ENCODE results near the gene PLPPR1.

DNA sequence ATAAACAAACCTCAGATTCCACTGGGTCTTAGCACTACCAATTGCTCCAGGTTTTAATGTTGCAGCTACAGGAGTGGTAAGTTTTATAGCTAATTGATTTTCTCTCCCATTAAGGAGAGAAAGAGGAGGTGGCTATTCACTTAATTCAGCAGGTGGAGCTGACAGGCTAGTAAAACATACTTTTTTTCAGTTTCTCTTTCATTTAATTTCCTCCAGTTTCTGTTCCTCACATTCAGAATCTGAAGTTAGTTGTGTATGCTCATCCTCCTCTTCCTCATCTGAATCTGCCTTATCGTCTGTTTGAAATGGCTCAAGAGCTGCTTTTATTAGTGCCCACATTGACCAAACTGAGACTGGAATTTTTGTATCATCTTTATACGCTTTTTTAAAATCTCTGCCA, 98.0 kb downstream of the PLPPR1 start:
- TF ChIP-seq CTCF (IDR thresholded peaks at IDR 0.05 in 2 of 3, conservative IDR thresholded peaks at IDR 0.05 in 1 of 3; ENCODE audit: borderline replicate concordance in 1 of 3, insufficient read depth in 1 of 3, low read depth in 2 of 3, low read length in 2 of 3) (no peak), ZNF274 (IDR thresholded peaks at IDR 0.05; ENCODE audit: low read depth, low read length) (no peak), POLR2A (IDR thresholded peaks at IDR 0.05; ENCODE audit: borderline replicate concordance, extremely low read depth, insufficient read depth, insufficient read length) (no peak), REST (IDR thresholded peaks at IDR 0.05; ENCODE audit: low read depth) (no peak), RAD21 (IDR thresholded peaks at IDR 0.05; ENCODE audit: low read depth) (no peak)
